K562 (cell line): ENCODE data around the gene SLC16A1. TPM values are rescaled to one million over a fixed set of nuclear protein-coding genes. Genes with fewer than 3 reads are reported as not detected.

ENCODE experiments used
- BHLHE40 ChIP-seq: IDR thresholded peaks from 2 replicates; pipeline ENCODE4 v1.6.1; 2011; ENCODE audit warnings: low read length, improper control_type of control experiment
- BMI1 ChIP-seq: fragments of 150-350 bp; IDR thresholded peaks from 2 replicates; pipeline ENCODE4 v1.6.1; 2014; ENCODE audit warnings: low read length
- CEBPZ ChIP-seq: fragments of 150-350 bp; IDR thresholded peaks from 2 replicates; pipeline ENCODE4 v1.6.1; 2014; ENCODE audit warnings: low read depth, mild to moderate bottlenecking, low read length, borderline replicate concordance
- ELF2 ChIP-seq: fragments of 250-450 bp; sonication (Bioruptor Pico); IDR thresholded peaks from 2 replicates; pipeline ENCODE4 v1.5.0; 2021; ENCODE audit warnings: mild to moderate bottlenecking
- GABPB1 ChIP-seq: sonication (generic); formaldehyde crosslinking; IDR thresholded peaks from 2 replicates; pipeline ENCODE4 v1.8.0; 2022; ENCODE audit warnings: mild to moderate bottlenecking, missing genetic modification reagents
- GABPB2 ChIP-seq: fragments of 250-450 bp; sonication (Bioruptor Pico); conservative IDR thresholded peaks from 2 replicates; pipeline ENCODE4 v1.5.1; 2021; ENCODE audit warnings: mild to moderate bottlenecking
- HDAC1 ChIP-seq, 2 experiments: fragments of 450-650 bp; IDR thresholded peaks; 2 replicates each; pipeline ENCODE4 v1.6.1; 2016 to 2017; ENCODE audit warnings: inconsistent platforms in 1 of 2, mild to moderate bottlenecking in 1 of 2, moderate library complexity in 1 of 2
- HNRNPUL1 ChIP-seq: fragments of 200-400 bp; formaldehyde crosslinking; IDR thresholded peaks from 2 replicates; pipeline ENCODE4 v1.6.1; 2017; ENCODE audit warnings: low read length
- MEF2D ChIP-seq: conservative IDR thresholded peaks from 2 replicates; pipeline ENCODE4 v1.6.1; 2016; ENCODE audit warnings: low read depth, missing genetic modification characterization, missing compliant biosample characterization
- MIER1 ChIP-seq: fragments of 450-650 bp; IDR thresholded peaks from 2 replicates; pipeline ENCODE4 v1.6.1; 2016; ENCODE audit warnings: antibody characterized with exemption, mild to moderate bottlenecking, low read depth
- MXI1 ChIP-seq: IDR thresholded peaks from 2 replicates; pipeline ENCODE4 v1.6.1; 2011; ENCODE audit warnings: low read depth, mild to moderate bottlenecking, improper control_type of control experiment, low read length
- MYNN ChIP-seq, 2 experiments: sonication (generic); formaldehyde crosslinking in 1 of 2; IDR thresholded peaks; 2 replicates each; pipeline versions ENCODE4 v1.5.0 to v1.6.1; 2016 to 2020; ENCODE audit warnings: antibody characterized with exemption in 1 of 2, missing genetic modification reagents in 1 of 2
- NR2F6 ChIP-seq: fragments of 450-650 bp; formaldehyde crosslinking; IDR thresholded peaks from 2 replicates; pipeline ENCODE4 v1.4.0; 2020; ENCODE audit warnings: mild to moderate bottlenecking
- RBM14 ChIP-seq: fragments of 200-400 bp; formaldehyde crosslinking; IDR thresholded peaks from 2 replicates; pipeline ENCODE4 v1.6.1; 2018; ENCODE audit warnings: low read depth, mild to moderate bottlenecking, low read length, moderate library complexity, borderline replicate concordance; ENCODE audit not compliant: insufficient read depth
- RFX1 ChIP-seq: fragments of 450-650 bp; IDR thresholded peaks from 2 replicates; pipeline ENCODE4 v1.6.1; 2016; ENCODE audit warnings: mild to moderate bottlenecking, moderate library complexity
- RNF2 ChIP-seq: sonication (generic); IDR thresholded peaks from 2 replicates; pipeline ENCODE4 v1.6.1; 2016
- SMAD3 ChIP-seq: fragments of 450-650 bp; formaldehyde crosslinking; conservative IDR thresholded peaks from 2 replicates; pipeline ENCODE4 v1.4.0; 2020; ENCODE audit warnings: mild to moderate bottlenecking
- SMARCA5 ChIP-seq: fragments of 450-650 bp; IDR thresholded peaks from 2 replicates; pipeline ENCODE4 v1.6.1; 2016
- SMARCE1 ChIP-seq: fragments of 450-650 bp; IDR thresholded peaks from 2 replicates; pipeline ENCODE4 v1.7.1; 2016; ENCODE audit warnings: mild to moderate bottlenecking
- TFAM ChIP-seq: fragments of 250-450 bp; sonication (Bioruptor Pico); conservative IDR thresholded peaks from 2 replicates; pipeline ENCODE4 v1.5.0; 2021; ENCODE audit warnings: mild to moderate bottlenecking, moderate library complexity
- TRIM24 ChIP-seq, 2 experiments: fragments of 450-650 bp; IDR thresholded peaks; 2 replicates each; pipeline ENCODE4 v1.6.1; 2016
- ZBTB7A ChIP-seq: IDR thresholded peaks from 2 replicates; pipeline ENCODE4 v1.6.1; 2011; ENCODE audit warnings: low read depth, mild to moderate bottlenecking, low read length, moderate library complexity, borderline replicate concordance; ENCODE audit not compliant: control insufficient read depth
- ZNF124 ChIP-seq: sonication (generic); formaldehyde crosslinking; IDR thresholded peaks from 2 replicates; pipeline ENCODE4 v1.8.1; 2022; ENCODE audit warnings: missing genetic modification reagents
- ZNF41 ChIP-seq: fragments of 250-450 bp; sonication (Bioruptor Pico); conservative IDR thresholded peaks from 2 replicates; pipeline ENCODE4 v1.4.0; 2020; ENCODE audit warnings: mild to moderate bottlenecking
- ZNF444 ChIP-seq: fragments of 250-450 bp; sonication (Bioruptor Pico); IDR thresholded peaks from 2 replicates; pipeline ENCODE4 v1.4.0; 2020; ENCODE audit warnings: mild to moderate bottlenecking, moderate library complexity
- ZNF589 ChIP-seq: fragments of 200-800 bp; sonication (Bioruptor generic); IDR thresholded peaks from 2 replicates; pipeline ENCODE4 v1.6.1; 2016; ENCODE audit warnings: low read depth, missing genetic modification characterization, missing compliant biosample characterization
- ZNF639 ChIP-seq, 2 experiments: fragments of 200-800 bp in 1 of 2; sonication (Bioruptor generic) in 1 of 2; sonication (generic) in 1 of 2; formaldehyde crosslinking in 1 of 2; IDR thresholded peaks in 1 of 2; conservative IDR thresholded peaks in 1 of 2; 2 replicates each; pipeline versions ENCODE4 v1.5.0 to v1.6.1; 2016 to 2020; ENCODE audit warnings: missing compliant biosample characterization in 1 of 2, missing genetic modification characterization in 1 of 2, missing genetic modification reagents in 1 of 2
- ZNF644 ChIP-seq: fragments of 200-800 bp; sonication (Bioruptor generic); IDR thresholded peaks from 2 replicates; pipeline ENCODE4 v1.6.1; 2016; ENCODE audit warnings: low read depth, missing genetic modification characterization, missing compliant biosample characterization
- ZNF695 ChIP-seq: fragments of 450-650 bp; formaldehyde crosslinking; IDR thresholded peaks from 2 replicates; pipeline ENCODE4 v1.4.0; 2020; ENCODE audit warnings: mild to moderate bottlenecking, moderate library complexity
- polyA plus RNA-seq, 8 experiments: library from polyadenylated mRNA; depleted of rRNA in 4 of 8; stranded (reverse) in 5 of 8; unstranded in 3 of 8; fragments of >200 nt; fragmentation: Nextera tagmentation in 2 of 8; fragmentation: Illumina TruSeq in 1 of 8; extraction: Ambion mirVana in 2 of 8; extraction: Trizol in 1 of 8; gene quantifications; 2 replicates each; pipeline versions ENCODE4 v1.2.1 to v1.2.3, GENCODE V29; 2011 to 2014; ENCODE audit warnings: inconsistent platforms in 1 of 8, missing spikeins in 1 of 8
- total RNA-seq, 7 experiments: library from RNA; depleted of rRNA in 6 of 7; stranded (reverse); fragments of >200 nt in 6 of 7; fragmentation: Illumina TruSeq in 2 of 7; extraction: Trizol in 2 of 7; gene quantifications; 2 replicates each; pipeline versions ENCODE4 v1.2.1 to v1.2.3, GENCODE V29; 2011 to 2021; ENCODE audit warnings: low replicate concordance in 1 of 7

SLC16A1 gene
- total and polyA plus RNA-seq, 9 of the 15 experiments (the other 6 are each of a cell fraction or from before 2014, with no cell fraction given) = 73.1 to 244 (median 117) TPM

GRCh38 chr1:112902221-112902620, 53.8 kb downstream of the SLC16A1 start (continued):
- TF ChIP-seq RBM14 (no peak), BHLHE40 (no peak), ZNF124 (CRISPR knock-in tag) (no peak), RFX1 (no peak), ZNF644 (tag) (peak; percentile 87; the same call in 1 of the 2 replicates), ZNF695 (CRISPR knock-in tag) (no peak), GABPB1 (CRISPR knock-in tag) (no peak), GABPB2 (CRISPR knock-in tag) (no peak), ZNF444 (CRISPR knock-in tag) (peak; percentile 65; the same call in 1 of the 2 replicates), SMARCA5 (no peak), MYNN (IDR thresholded peaks at IDR 0.05) (no peak), MYNN (CRISPR knock-in tag; IDR thresholded peaks at IDR 0.05) (no peak), BMI1 (no peak), MEF2D (tag) (peak; percentile 89), CEBPZ (no peak), HNRNPUL1 (no peak), TRIM24 (IDR thresholded peaks at IDR 0.05) (no peak), ZBTB7A (no peak), SMAD3 (CRISPR knock-in tag) (peak; percentile 92), ZNF41 (peak; percentile 89), MXI1 (no peak), TFAM (CRISPR knock-in tag) (no peak), HDAC1 (IDR thresholded peaks at IDR 0.05) (no peak), SMARCE1 (no peak), RNF2 (no peak), NR2F6 (CRISPR knock-in tag) (0 out of 2 replicates have a peak, but pooled peaks have one; percentile 29), MIER1 (no peak), ZNF639 (CRISPR knock-in tag; conservative IDR thresholded peaks at IDR 0.05 in 1 of 2, IDR thresholded peaks at IDR 0.05 in 1 of 2) (peak in 1 of 2 experiments; percentile 89; a peak in 2 of 4 replicates), ELF2 (CRISPR knock-in tag) (peak; percentile 61; the same call in 1 of the 2 replicates), ZNF589 (CRISPR knock-in tag) (peak; percentile 88)
